ENCODE results near the gene SART1. TPM values are rescaled to one million over a fixed set of nuclear protein-coding genes. Genes with fewer than 3 reads are reported as not detected.
"Not testable (repeated sequence)": the region's sequence is repeated elsewhere in the genome, so short reads cannot be mapped to it uniquely, and the experiment has no call there.

The SART1 gene
- total RNA-seq, 1 experiment from 2014 or later: 240 TPM

DNA sequence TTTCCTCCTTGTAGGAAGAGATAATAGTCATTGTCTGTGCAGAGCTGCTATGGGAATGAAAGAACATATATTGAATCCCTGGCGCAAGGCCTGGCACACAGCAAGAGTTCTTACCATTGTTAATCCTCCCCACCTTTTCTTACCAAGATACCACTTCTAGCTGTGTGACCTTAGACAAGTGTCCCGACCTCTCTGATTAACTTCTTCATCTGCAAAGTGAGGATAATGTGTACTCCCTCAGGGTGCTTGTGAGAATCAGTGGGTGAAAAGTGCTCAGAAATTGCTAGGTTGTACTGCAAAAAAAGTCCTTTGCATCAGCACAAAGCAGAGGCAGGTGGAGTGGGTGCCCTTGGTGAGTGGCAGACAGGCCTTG is 46.5 kb downstream of the SART1 start:
- Histone ChIP-seq H3K9me3 (ENCODE audit: low read length) (no peaks in the 10 kb centered on the region), H3F3A (ENCODE audit: low read length, unreplicated experiment) (peaks cover 9% of the 10 kb centered on the region), H3K4me3 (ENCODE audit: low read length) (no peak overlapping the region), H3K27ac (ENCODE audit: low read length) (no peak overlapping the region), H3K36me3 (ENCODE audit: low read depth, low read length) (peaks cover 15% of the 10 kb centered on the region; the same call in 1 of the 2 replicates), H3K4me2 (ENCODE audit: low read length) (no peak overlapping the region), H3K4me1 (ENCODE audit: insufficient read depth, low read length) (peaks cover 36% of the 10 kb centered on the region), H3K79me2 (ENCODE audit: low read length) (peaks cover 16% of the 10 kb centered on the region), H3K9me2 (replicated peaks; ENCODE audit: low read length) (no peaks in the 10 kb centered on the region), H4K20me1 (ENCODE audit: low read length) (no peaks in the 10 kb centered on the region), H3K27me3 (ENCODE audit: low read length) (no peaks in the 10 kb centered on the region), H2AFZ (ENCODE audit: low read length) (no peak overlapping the region), H3K9ac (ENCODE audit: low read length) (no peak overlapping the region)
- ATAC-seq (no peak), DNase-seq (no peak)
- ChIA-PET POLR2A (ENCODE audit: unreplicated experiment) (no interaction called here), CTCF (no interaction called here)
- BruUV-seq (replicated peaks): no TSS peak
- TF ChIP-seq, protein P1, sequence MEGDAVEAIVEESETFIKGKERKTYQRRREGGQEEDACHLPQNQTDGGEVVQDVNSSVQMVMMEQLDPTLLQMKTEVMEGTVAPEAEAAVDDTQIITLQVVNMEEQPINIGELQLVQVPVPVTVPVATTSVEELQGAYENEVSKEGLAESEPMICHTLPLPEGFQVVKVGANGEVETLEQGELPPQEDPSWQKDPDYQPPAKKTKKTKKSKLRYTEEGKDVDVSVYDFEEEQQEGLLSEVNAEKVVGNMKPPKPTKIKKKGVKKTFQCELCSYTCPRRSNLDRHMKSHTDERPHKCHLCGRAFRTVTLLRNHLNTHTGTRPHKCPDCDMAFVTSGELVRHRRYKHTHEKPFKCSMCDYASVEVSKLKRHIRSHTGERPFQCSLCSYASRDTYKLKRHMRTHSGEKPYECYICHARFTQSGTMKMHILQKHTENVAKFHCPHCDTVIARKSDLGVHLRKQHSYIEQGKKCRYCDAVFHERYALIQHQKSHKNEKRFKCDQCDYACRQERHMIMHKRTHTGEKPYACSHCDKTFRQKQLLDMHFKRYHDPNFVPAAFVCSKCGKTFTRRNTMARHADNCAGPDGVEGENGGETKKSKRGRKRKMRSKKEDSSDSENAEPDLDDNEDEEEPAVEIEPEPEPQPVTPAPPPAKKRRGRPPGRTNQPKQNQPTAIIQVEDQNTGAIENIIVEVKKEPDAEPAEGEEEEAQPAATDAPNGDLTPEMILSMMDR (conservative IDR thresholded peaks at IDR 0.05; ENCODE audit: low read depth, low read length): no peak
- TF ChIP-seq EZH2phosphoT487 (IDR thresholded peaks at IDR 0.05; ENCODE audit: borderline replicate concordance, low read length) (no peak), EZH2 (IDR thresholded peaks at IDR 0.05; ENCODE audit: low read length, unreplicated experiment) (no peak)
- intact Hi-C loops (cut with micrococcal nuclease): no loop called here

DNA sequence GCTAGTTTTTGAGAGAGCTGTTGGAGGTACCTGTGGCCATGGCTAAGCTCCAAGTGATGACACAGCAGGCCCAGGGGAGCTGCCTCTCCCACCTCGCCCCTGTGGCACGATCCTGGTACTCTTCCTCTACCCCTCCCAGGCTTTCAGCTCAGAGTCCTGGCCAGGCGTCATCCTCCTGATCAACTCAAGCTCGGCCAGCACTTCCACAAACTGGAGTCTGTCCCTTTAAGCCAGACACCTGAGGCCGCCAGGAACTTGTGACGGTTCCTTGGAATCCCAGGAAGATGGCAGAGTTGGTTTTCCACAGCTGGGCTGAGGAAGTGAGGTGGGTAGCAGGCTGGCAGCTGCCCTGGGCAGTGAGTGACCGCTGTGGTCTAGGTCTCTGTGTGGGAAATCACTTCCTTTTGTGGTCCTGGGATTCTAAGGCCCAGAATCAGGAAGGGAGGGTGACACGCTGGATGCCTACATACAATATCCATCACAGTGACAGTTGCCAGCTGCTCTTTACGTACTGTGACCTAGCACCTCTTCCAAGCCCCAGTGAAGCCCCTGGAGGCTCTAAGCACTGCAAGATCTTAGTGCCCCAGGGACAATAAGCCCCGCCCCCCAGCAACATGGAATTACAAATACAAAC is 47.1 kb downstream of the SART1 start:
- peaks cover 33% of the 10 kb centered on the region for H3K4me1 ChIP-seq (ENCODE audit: insufficient read depth, low read length)
- H4K20me1 ChIP-seq (ENCODE audit: low read length): no peaks in the 10 kb centered on the region
- BruUV-seq (replicated peaks): no TSS peak
- H3K27me3 ChIP-seq (ENCODE audit: low read length): no peaks in the 10 kb centered on the region
- no peak overlapping the region for H3K27ac ChIP-seq (ENCODE audit: low read length)
- intact Hi-C loops (cut with micrococcal nuclease): no loop called here
- ATAC-seq (no peak; the same call in 1 of the 2 replicates), DNase-seq (peak; percentile 53)
- peaks cover 15% of the 10 kb centered on the region; the same call in 1 of the 2 replicates for H3K36me3 ChIP-seq (ENCODE audit: low read depth, low read length)
- ChIA-PET CTCF (interaction anchor here (0.5 to 0.7 kb wide), 2 partner anchors 251 to 405 kb away, joined by 3 to 4 read pairs; no protein-coding TSS in a partner anchor), POLR2A (ENCODE audit: unreplicated experiment) (interaction anchor here (0.6 kb wide), 1 partner anchor 296 kb away, joined by 6 read pairs; no protein-coding TSS in a partner anchor)
- no peak overlapping the region for H3K4me3 ChIP-seq (ENCODE audit: low read length)
- peaks cover 9% of the 10 kb centered on the region for H3F3A ChIP-seq (ENCODE audit: low read length, unreplicated experiment)
- no peak overlapping the region for H3K9ac ChIP-seq (ENCODE audit: low read length)
- H2AFZ ChIP-seq (ENCODE audit: low read length): no peak overlapping the region
- no peaks in the 10 kb centered on the region for H3K9me2 ChIP-seq (replicated peaks; ENCODE audit: low read length)
- TF ChIP-seq EZH2 (IDR thresholded peaks at IDR 0.05; ENCODE audit: low read length, unreplicated experiment): no peak
- TF ChIP-seq, protein P1 (conservative IDR thresholded peaks at IDR 0.05; ENCODE audit: low read depth, low read length): no peak
- no peak for TF ChIP-seq EZH2phosphoT487 (IDR thresholded peaks at IDR 0.05; ENCODE audit: borderline replicate concordance, low read length)
- H3K79me2 ChIP-seq (ENCODE audit: low read length): peaks cover 11% of the 10 kb centered on the region
- no peak overlapping the region for H3K4me2 ChIP-seq (ENCODE audit: low read length)
- H3K9me3 ChIP-seq (ENCODE audit: low read length): no peaks in the 10 kb centered on the region

DNA sequence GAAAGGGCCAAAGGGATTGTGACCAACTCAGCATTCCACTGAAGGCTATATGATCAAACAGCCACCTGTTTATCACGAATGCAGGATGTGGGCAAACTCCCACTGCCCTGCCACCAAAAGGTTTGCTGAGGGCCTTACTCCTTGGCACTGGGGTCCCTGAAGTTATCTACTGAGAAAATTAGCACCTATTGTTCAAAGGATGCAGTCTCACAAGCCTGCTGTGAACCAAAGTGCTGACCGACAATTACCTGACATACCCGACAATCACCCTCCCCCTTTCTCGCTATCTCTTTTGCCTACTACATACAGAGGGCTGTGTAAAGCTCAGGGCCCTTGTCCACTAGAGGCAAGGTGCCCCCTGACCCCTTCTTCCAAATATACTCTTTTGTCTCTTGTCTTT is 48.5 kb downstream of the SART1 start:
- intact Hi-C loops (cut with micrococcal nuclease); H3K9ac ChIP-seq (ENCODE audit: low read length); H3K4me3 ChIP-seq (ENCODE audit: low read length); H2AFZ ChIP-seq (ENCODE audit: low read length); H3F3A ChIP-seq (ENCODE audit: low read length, unreplicated experiment); H3K27me3 ChIP-seq (ENCODE audit: low read length); H3K36me3 ChIP-seq (ENCODE audit: low read depth, low read length); H3K79me2 ChIP-seq (ENCODE audit: low read length); H3K4me2 ChIP-seq (ENCODE audit: low read length); CTCF ChIA-PET; DNase-seq; H3K9me3 ChIP-seq (ENCODE audit: low read length); BruUV-seq (replicated peaks); ATAC-seq; POLR2A ChIA-PET (ENCODE audit: unreplicated experiment); H4K20me1 ChIP-seq (ENCODE audit: low read length); H3K27ac ChIP-seq (ENCODE audit: low read length); H3K9me2 ChIP-seq (replicated peaks; ENCODE audit: low read length): not testable (repeated sequence)
- H3K4me1 ChIP-seq (ENCODE audit: insufficient read depth, low read length): peaks cover 37% of the 10 kb centered on the region
